NCI-H2081 (cell line): ENCODE results near the gene TSSK6.

Source experiments
- DNase-seq, 2 experiments: peaks; one replicate each; lab custom pipeline; 2025; lab: John Stamatoyannopoulos, UW

Gene TSSK6

GRCh38 chr19:19514881-19515641, at the start of gene TSSK6:
TSSK6 (minus strand) TSS chr19:19515548; CDS start chr19:19515427, 121 bp downstream.
- DNase-seq, result no peak

GRCh38 chr19:19563348-19563848, 48.0 kb upstream of the TSSK6 start:
- DNase-seq, result no peak

GRCh38 chr19:19562665-19563347, 47.5 kb upstream of the TSSK6 start:
- no peak for DNase-seq

GRCh38 chr19:19561946-19562664, 46.8 kb upstream of the TSSK6 start:
- DNase-seq, result no peak

GRCh38 chr19:19559931-19560330, 44.6 kb upstream of the TSSK6 start:
- no peak for DNase-seq

GRCh38 chr19:19558636-19559035, 43.3 kb upstream of the TSSK6 start:
- no peak for DNase-seq

GRCh38 chr19:19558055-19558454, 42.7 kb upstream of the TSSK6 start:
- no peak for DNase-seq

DNA sequence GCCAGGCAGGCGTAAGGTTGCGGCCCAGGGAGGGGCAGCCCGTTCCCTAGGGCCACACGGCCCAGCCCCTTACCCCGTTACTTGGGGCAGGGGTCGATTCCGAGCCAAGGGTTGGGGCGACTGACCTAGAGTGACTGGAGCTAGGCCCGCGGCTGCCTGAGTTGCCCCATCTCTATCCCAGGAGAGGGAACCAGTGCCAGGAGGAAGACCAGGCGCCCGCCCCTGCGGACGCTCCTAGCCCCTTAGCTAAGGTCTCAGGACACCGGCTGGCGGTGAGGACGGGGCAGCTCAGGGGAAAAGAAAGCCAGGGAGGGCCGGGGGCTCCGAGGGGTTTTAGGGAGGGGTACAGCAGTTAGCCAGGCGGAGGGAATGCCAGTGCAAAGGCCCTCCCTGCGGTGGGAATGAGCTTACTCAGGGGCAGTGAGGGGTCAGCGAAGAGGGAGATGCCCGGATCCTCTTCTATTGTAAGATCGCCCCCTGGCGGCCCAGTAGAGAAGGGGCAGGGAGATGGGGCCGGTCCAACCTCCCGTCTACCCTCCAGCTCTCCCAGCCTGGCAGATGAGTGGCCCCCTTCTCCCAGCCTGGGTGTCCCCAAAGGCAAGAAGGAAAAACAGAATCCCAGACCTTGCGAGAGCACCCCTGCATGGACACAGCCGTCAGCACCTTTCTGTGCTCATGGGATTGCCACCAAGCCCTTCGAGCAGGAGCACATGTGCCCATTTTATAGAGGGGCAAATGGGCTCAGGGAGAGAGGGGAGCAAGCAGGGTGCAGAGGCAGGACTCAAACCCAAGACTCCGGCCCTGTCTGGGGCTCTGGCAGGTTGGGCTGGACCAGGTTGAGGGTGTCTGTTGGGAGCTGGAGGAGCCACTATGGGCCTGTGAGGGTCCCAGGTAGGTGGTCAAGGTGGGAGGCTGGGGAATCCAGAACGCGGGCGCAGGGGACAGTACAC, 39.0 kb upstream of the TSSK6 start:
- no peak for DNase-seq

DNA sequence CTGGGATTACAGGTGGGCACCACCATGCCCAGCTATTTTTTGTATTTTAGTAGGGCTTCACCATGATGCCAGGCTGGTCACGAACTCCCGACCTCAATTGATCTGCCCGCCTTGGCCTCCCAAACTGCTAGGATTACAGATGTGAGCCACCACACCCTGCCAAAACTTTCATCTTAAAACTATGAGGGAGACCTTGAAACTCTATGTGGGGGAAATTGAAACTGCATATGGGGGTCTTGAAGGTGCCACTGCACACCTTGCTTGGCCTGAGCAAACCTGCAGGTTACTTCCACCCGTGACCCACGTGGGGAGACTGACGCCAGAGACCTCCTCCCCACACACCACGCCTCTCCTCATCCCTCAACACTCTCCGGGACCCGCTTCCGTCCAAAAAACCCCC, 38.3 kb upstream of the TSSK6 start:
- no peak for DNase-seq

DNA sequence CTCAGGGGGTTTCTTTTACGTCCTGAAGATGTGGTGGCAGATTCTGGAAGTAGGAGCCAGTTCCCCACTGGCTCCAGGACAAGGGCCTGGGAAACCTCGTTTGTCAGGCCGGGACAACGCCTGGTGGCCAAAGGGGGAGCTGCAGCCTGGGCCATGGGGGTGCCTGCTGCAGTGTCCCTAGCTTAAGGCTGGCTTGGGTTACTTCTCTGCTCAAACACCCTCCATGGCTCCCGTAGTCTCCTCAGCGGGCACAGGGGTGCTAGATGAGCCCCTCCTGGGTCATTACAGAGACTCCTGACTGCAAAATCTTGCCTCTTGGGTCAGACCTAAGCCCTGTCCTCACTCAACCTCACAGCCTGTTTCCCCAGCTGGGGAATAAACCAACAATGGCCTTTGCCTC, 37.5 kb upstream of the TSSK6 start:
- no peak for DNase-seq

- no peak for DNase-seq
Measured at GRCh38 chr19:19551853-19552192, 36.5 kb upstream of the TSSK6 start.

DNA sequence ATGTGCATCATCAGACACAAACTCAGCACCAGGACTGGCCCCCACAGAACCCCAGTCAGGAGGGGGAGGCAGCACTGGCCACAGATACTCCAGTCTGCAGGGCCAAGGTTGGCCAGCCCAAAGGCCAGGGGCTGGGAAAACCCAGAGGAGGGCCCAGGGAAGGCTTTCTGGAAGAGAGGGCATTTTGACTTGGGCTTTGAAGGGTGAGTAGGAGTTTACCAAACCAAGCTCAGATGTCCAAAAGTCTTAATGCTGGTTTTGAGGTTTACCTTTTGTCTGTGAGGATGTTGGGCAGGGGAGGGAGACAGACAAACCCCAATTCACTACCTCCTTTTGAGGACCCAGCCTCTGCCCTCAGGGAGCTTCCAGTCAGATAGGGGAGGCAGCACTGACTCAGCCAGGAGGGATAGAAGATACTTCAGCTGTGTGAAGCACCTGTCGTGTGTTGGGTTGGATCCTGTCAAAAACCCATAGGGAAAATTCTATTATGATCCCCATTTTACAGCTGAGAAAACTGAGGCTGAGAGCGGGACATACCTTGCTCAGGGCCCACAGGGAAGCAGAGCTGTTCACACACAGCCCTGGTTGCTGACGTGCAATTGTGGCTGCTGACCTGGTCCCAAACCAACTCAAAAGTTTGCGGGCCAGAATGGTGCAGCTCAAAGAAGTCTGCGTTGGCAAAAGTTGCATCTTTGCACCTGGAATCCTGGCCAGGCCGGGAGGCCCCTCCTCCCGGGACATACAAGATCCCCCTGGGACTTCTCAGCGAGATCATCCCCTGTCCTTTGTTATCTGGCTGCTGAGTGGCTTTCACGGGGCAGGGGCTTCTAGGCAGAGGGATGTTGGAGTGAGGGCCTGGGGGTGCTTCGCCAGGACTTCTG, 35.9 kb upstream of the TSSK6 start:
- no peak for DNase-seq

- DNase-seq, result no peak
Measured at GRCh38 chr19:19550485-19550929, 35.2 kb upstream of the TSSK6 start.

DNA sequence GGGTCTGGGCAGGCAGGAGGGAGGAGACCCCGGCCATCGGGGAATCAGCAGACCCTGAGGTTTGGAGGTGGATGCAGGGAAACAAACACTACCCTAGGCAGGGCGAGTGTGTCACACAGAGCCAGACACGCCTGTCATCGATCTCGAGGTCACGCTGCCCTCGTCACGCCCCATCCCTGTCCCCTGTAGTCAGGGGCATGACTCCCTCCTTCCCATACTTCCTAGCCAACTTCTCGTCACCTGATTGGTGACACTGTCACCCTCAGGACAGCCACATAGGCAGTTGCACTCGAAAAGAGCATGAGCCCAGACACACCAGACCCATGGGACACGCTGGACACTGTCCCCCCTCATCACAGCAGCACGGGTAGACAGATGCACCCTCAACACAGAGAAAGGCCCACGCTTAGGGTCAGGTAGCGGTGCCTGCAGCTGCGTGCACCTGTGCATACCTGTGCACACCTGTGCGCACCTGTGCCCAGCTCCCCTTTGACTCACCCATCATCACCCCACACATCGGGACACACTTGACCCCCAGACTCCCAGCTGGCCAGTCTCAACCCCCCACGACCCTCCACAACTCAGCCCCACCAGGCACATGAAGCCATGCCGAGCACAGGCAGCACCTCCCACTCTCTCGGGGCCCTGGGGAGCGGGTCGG, 34.6 kb upstream of the TSSK6 start:
- no peak for DNase-seq

GRCh38 chr19:19548915-19549759, 33.8 kb upstream of the TSSK6 start:
- no peak for DNase-seq

DNA sequence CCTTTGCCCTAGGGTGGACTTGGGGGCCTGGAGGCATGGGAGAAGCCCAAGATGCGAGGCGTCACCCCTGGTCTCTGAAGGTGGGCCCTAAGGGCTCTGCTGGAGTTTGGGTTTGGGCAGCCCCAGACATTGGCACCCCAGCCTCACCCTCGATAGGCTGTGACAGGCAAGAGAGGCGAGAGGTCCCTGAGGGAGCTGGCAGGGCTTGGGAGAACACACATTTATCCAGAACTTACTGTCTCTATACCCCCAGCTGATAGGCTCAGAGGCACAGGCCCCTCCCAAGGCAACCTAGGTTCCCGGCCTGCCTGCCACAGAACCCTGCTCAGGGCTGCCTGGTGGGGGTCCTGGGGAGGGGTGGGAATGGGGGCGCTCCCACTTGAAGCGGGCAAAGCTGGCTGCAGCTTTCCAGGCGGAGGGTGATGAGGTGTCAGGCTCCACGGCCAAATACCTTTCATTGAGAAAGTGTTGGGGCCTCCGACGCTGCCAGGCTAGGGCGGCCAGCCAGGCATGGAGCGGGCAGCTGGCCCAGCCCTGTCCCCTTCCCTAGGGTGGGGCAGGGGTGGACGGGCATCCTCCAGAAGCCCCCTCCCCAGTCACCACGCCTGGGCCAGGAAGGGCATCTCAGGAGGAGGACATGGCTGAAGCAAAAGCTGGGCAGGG, 32.5 kb upstream of the TSSK6 start:
- DNase-seq, result no peak

DNA sequence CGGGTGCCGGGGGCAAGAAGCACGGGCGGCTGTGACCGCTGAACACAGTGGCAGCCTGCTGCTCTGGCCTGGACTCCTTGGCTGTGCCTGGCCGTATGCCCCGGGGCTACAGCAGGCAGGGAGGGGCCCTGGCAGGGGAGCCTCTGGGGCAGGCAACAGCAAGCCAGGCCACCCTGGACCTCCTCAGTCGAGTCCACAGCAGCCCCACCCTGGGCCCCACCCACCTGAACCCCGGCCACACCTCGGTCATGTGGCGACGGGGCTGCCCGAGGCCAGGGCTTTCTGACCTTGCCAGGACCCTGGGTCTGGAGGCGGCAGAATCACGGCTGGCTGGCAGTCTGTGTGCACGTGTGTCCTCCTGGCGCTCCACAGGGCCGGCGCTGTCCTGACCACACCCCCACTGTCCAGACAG, 31.4 kb upstream of the TSSK6 start:
- DNase-seq, result no peak

DNA sequence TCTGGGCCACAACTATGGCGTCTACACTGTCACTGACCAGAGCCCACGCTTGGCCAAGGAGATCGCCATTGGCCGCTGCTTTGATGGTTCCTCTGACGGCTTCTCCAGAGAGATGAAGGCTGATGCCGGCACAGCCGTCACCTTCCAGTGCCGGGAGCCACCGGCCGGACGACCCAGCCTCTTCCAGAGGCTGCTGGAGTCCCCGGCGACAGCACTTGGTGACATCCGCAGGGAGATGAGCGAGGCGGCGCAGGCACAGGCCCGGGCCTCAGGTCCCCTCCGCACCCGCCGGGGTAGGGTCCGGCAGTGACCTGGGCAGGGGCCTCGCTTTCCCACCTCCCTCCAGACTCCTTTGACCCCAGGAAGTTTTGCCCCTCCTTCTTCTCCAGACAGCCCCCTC, 30.4 kb upstream of the TSSK6 start:
- DNase-seq, result no peak
